H1 (cell line): Measurements from ENCODE around the gene FOXD3. TPM values are rescaled to one million over a fixed set of nuclear protein-coding genes. Genes with fewer than 3 reads are reported as not detected.

Source experiments
- CHD1 ChIP-seq: IDR thresholded peaks from 2 replicates; pipeline ENCODE4 v1.6.1; 2012; ENCODE audit warnings: low read depth, low read length, improper control_type of control experiment
- CREB1 ChIP-seq: IDR thresholded peaks from 2 replicates; pipeline ENCODE4 v1.6.1; 2012; ENCODE audit warnings: inconsistent platforms
- NANOG ChIP-seq: IDR thresholded peaks from 2 replicates; pipeline ENCODE4 v1.6.1; 2011; ENCODE audit warnings: low read length, low read depth, mild to moderate bottlenecking, inconsistent platforms; ENCODE audit not compliant: insufficient read depth, poor library complexity, severe bottlenecking
- SAP30 ChIP-seq: fragments of 300-600 bp; sonication (generic); IDR thresholded peaks from 2 replicates; pipeline ENCODE4 v1.7.1; 2012; ENCODE audit warnings: low read length, moderate library complexity, mild to moderate bottlenecking, inconsistent platforms; ENCODE audit not compliant: insufficient read depth, insufficient replicate concordance
- SIN3A ChIP-seq, 2 experiments: IDR thresholded peaks in 1 of 2; conservative IDR thresholded peaks in 1 of 2; 2 replicates each; pipeline ENCODE4 v1.6.1; 2011 to 2012; ENCODE audit warnings: low read length in 2 of 2, improper control_type of control experiment in 1 of 2, low read depth in 1 of 2, mild to moderate bottlenecking in 1 of 2
- SP1 ChIP-seq: IDR thresholded peaks from 2 replicates; pipeline ENCODE4 v1.6.1; 2011; ENCODE audit warnings: low read depth, low read length
- polyA plus RNA-seq, 7 experiments: library from polyadenylated mRNA; depleted of rRNA in 3 of 7; stranded (reverse) in 5 of 7; unstranded in 2 of 7; fragments of >200 nt in 5 of 7; fragments of 200-250 nt in 2 of 7; gene quantifications; 1 replicate in 5 of 7; 2 replicates in 1 of 7; 4 replicates in 1 of 7; pipeline versions ENCODE4 v1.2.1 to v1.2.3, GENCODE V29; 2011 to 2013; ENCODE audit warnings: missing spikeins in 2 of 7, mixed read lengths in 2 of 7
- total RNA-seq: library from RNA; stranded (reverse); fragmentation: NEBNext Ultra II Directional; extraction: Animal tissue kit (Norgen Biotek cat#: 25700); gene quantifications from 2 replicates; pipeline ENCODE4 v1.2.1, GENCODE V29; 2021

The FOXD3 gene
- total and polyA plus RNA-seq, 2 of the 8 experiments (the other 6 are each of a cell fraction or from before 2014, with no cell fraction given): 8.7 to 33.7 TPM

GRCh38 chr1:63289135-63289534 lies 33.2 kb upstream of the FOXD3 start (continued):
- TF ChIP-seq SAP30 (no peak), CHD1 (no peak), CREB1 (no peak), SIN3A (conservative IDR thresholded peaks at IDR 0.05 in 1 of 2, IDR thresholded peaks at IDR 0.05 in 1 of 2; ENCODE audit: low read depth in 1 of 2, low read length in 2 of 2) (no peak), NANOG (no peak), SP1 (no peak)
